ENCODE measurements around the gene SYAP1.
"Not testable (repeated sequence)": the region's sequence is repeated elsewhere in the genome, so short reads cannot be mapped to it uniquely, and the experiment has no call there.

SYAP1 gene

GRCh38 chrX:16719334-16720084 is at the start of gene SYAP1:
Gene SYAP1, plus strand, starts transcription at chrX:16719612. Its CDS starts 113 bp downstream, at chrX:16719725.
- peak; percentile 91 for DNase-seq

GRCh38 chrX:16671005-16671404 is 48.4 kb upstream of the SYAP1 start:
- no peak for DNase-seq

- no peak for DNase-seq
Measured at GRCh38 chrX:16678689-16679088, 40.7 kb upstream of the SYAP1 start.

- no peak for DNase-seq
Measured at GRCh38 chrX:16683007-16683664, 36.3 kb upstream of the SYAP1 start.

- DNase-seq = no peak
Measured at GRCh38 chrX:16687514-16687913, 31.9 kb upstream of the SYAP1 start.

GRCh38 chrX:16695079-16695676 is 24.2 kb upstream of the SYAP1 start:
- DNase-seq = no peak

- no peak for DNase-seq
Measured at GRCh38 chrX:16696956-16697355, 22.5 kb upstream of the SYAP1 start.

- DNase-seq = no peak
Measured at GRCh38 chrX:16699389-16699788, 20.0 kb upstream of the SYAP1 start.

GRCh38 chrX:16700734-16701133 is 18.7 kb upstream of the SYAP1 start:
- DNase-seq = no peak

GRCh38 chrX:16702700-16703599 is 16.5 kb upstream of the SYAP1 start:
- DNase-seq = no peak

- DNase-seq = no peak
Measured at GRCh38 chrX:16705370-16705769, 14.0 kb upstream of the SYAP1 start.

GRCh38 chrX:16708016-16708415 is 11.4 kb upstream of the SYAP1 start:
- DNase-seq = no peak

- DNase-seq = no peak
Measured at GRCh38 chrX:16711219-16711811, 8.1 kb upstream of the SYAP1 start.

- no peak for DNase-seq
Measured at GRCh38 chrX:16711893-16712547, 7.4 kb upstream of the SYAP1 start.

- DNase-seq = no peak
Measured at GRCh38 chrX:16712548-16713155, 6.8 kb upstream of the SYAP1 start, which contains the start of gene CTPS2. Gene CTPS2, minus strand, starts transcription at chrX:16712669. Its CDS starts 9,767 bp downstream, at chrX:16702902.

GRCh38 chrX:16714504-16714903 is 4.9 kb upstream of the SYAP1 start:
- DNase-seq = no peak

GRCh38 chrX:16715638-16716037 is 3.8 kb upstream of the SYAP1 start:
- not testable (repeated sequence) for DNase-seq

GRCh38 chrX:16716451-16716850 is 3.0 kb upstream of the SYAP1 start:
- DNase-seq = not testable (repeated sequence)

- no peak for DNase-seq
Measured at GRCh38 chrX:16718824-16719333, 533 bp upstream of the SYAP1 start.

- no peak for DNase-seq
Measured at GRCh38 chrX:16722481-16722880, 3.1 kb downstream of the SYAP1 start.

GRCh38 chrX:16725072-16725471 is 5.7 kb downstream of the SYAP1 start:
- no peak for DNase-seq
